Retina (tissue), 1 donor: ENCODE measurements around the gene SINHCAF.
A peak's percentile ranks its signal among the peaks of the same experiment; 100 is the strongest.
"Not testable (repeated sequence)": the region's sequence is repeated elsewhere in the genome, so short reads cannot be mapped to it uniquely, and the experiment has no call there.

Experiments used
- DNase-seq: peaks from one replicate; pipeline ENCODE4 v3.0.0-alpha.2; 2016

The SINHCAF gene

DNA sequence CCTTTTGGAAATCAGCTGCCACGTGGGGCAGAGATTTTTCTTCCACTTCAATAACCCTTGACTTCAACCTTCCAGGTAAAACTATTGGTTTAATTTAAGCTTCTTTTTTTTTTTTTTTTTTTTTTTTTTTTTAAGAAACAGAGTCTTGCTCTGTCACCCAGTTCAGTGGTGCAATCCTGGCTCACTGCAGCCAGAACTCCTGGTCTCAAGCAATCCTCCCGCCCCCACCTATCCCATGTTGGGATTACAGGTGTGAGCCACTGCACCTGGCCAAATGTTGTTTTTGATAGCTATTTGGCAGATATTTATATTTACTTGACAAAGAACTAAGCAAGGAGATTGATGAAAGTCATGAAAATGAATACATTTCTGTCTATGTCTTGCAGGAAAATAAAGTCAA, 65.1 kb downstream of the SINHCAF start:
- no peak for DNase-seq

DNA sequence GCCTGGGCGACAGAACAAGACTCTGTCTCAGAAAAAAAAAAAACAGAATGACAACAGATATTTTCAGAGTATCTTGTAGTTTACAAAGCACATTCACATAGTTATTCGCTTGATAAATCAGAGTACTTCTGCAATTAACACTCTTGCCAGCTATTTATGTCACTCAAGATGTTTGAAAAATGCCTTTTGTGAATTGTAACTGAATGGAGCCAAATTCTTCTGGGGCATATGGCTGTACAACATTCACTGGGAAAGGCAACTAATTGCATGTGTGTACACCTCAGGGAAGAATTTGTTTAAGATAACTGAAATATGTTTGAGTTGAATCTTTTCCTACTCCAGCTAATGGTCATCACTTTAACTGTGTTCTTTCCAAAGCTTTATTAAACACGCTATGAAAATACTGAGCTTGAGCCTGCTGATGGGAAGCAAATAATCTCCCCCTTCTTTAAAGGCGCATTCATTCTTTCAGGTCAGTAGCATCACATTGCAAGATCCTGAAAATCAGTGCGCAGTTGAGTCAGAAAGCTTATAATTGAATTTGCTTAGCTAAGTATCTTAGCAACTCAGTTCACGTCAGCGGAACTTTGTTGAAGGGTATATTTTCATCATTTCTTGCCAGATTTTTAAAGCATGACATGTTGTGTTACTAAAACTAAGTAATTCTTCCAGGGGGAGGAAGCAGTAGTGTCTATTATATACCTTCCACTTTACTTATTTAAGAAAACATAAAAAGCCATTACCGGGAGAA, 66.6 kb downstream of the SINHCAF start:
- DNase-seq: no peak

DNA sequence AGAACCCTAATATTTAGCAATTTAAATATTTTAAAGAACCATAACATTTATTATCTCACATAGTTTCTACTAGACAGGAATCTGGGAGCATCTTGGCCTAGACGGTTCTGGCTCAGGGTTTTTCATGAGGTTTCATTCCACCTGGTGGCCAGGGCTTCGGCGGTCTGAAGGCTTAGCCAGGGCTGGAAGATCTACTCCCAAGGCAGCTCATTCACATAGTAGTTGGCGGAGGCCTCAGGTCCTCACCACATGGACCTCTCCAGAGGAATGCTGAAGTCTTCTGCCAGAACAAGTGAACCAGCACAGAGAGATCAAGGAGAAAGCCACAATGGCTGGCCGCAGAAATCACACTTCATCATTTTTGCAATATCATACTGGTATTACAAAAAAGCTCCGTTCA, 68.2 kb downstream of the SINHCAF start:
- no peak for DNase-seq

DNA sequence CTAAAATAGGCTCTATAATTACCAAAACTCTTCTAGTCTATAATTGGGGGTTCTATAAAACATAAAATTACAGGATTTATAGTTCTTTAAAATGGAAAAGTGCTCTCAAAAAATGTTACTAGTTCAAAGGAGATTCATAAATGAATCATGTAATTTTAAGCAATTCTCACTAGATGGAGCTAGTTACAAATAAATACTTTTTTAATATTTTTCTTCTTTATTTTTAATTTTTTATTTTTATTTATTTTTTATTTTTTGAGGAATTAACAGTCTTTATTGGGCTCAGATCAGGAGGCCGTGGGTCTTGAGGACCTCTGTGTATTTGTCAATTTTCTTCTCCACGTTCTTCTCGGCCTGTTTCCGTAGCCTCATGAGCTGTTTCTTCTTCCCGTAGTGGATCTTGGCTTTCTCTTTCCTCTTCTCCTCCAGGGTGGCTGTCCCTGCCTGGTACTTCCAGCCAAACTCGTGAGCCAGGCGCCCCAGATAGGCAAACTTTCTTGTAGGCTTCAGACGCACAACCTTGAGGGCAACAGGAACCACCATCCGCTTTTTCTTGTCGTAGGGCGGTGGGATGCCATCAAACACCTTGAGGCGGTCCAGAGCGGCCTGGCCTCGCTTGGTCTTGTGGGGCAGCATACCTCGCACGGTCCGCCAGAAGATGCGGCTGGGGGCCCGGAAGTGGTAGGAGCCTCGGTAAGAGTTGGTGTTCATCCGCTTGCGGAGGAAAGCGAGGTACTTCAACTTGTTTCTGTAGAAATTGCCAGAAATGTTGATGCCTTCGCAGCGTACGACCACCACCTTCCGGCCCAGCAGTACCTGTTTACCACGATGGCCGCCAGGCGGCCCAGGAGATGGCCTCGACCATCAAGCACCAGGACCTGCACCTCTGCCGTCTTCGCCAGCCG, 74.0 kb downstream of the SINHCAF start:
- not testable (repeated sequence) for DNase-seq

GRCh38 chr12:31250179-31250578, 75.8 kb downstream of the SINHCAF start:
- no peak for DNase-seq

- no peak for DNase-seq
Observed at GRCh38 chr12:31249356-31249755, 76.6 kb downstream of the SINHCAF start.

DNA sequence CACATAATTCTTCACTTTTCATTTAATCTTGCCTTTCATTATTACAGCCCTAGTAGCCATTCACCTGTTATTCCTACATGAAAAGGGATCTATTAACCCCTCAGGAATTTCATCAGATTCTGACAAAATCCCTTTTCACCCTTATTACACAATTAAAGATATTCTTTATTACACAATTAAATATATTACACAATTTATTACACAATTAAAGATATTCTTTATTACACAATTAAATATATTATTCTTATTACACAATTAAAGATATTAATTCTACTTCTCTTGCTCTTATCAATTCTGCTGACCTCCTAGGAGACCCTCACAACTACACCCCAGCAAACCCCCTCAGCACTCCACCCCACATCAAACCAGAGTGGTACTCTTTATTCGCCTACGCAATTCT, 77.1 kb downstream of the SINHCAF start:
- DNase-seq: no peak

DNA sequence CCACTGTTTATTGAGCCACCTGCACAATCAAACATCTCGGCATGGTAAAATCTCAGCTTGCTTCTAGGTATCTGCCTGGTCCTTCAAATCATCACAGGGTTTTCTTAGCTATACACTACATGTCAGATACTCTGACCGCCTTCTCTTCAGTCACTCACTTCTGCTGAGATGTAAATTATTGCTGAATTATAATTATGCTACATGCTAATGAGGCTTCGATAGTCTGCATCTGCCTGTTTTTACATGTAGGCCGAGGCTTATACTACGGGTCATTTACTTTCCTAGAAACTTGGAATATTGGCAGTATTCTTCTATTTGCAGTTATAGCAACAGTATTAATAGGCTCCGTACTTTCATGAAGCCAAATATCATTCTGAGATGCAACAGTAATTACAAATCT, 77.6 kb downstream of the SINHCAF start:
- no peak for DNase-seq

GRCh38 chr12:31246470-31246850, 79.5 kb downstream of the SINHCAF start:
- DNase-seq: no peak

GRCh38 chr12:31245822-31246469, 80.0 kb downstream of the SINHCAF start:
- no peak for DNase-seq

DNA sequence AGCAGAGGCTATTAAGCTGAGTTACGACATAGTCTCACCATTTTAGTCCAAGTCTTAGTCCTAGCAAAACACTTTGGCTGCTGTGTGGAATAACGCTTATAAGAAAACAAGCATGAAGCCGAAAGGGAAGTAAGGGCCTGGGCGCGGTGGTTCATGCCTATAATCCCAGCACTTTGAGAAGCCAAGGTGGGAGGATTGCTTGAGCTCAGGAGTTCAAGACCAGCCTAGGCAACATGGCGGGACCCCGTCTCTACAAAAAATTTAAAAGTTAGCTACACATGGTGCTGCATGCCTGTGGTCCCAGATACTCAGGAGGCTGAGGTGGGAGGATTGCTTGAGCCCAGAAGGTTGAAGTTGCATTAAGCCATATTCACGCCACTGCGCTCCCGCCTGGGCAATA, 83.5 kb downstream of the SINHCAF start:
- not testable (repeated sequence) for DNase-seq

GRCh38 chr12:31238764-31239387, 87.1 kb downstream of the SINHCAF start:
- DNase-seq: peak; percentile 63

DNA sequence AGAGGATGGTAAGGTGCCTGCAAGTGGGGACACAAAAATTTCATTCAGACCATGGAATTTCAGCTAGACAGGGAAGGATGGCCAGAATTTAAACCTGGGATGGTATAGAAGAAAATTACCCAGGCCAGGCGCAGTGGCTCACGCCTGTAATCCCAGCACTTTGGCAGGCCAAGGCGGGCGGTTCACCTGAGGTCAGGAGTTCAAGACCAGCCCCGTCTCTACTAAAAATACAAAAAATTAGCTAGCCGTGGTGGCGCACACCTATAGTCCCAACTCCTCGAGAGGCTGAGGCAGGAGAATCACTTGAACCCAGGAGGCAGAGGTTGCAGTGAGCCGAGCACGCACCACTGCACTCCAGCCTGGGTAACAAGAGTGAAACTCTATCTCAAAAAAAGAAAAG, 87.6 kb downstream of the SINHCAF start:
- not testable (repeated sequence) for DNase-seq

- no peak for DNase-seq
Observed at GRCh38 chr12:31236998-31237637, 88.8 kb downstream of the SINHCAF start.

GRCh38 chr12:31235868-31236395, 90.0 kb downstream of the SINHCAF start:
- DNase-seq: no peak

DNA sequence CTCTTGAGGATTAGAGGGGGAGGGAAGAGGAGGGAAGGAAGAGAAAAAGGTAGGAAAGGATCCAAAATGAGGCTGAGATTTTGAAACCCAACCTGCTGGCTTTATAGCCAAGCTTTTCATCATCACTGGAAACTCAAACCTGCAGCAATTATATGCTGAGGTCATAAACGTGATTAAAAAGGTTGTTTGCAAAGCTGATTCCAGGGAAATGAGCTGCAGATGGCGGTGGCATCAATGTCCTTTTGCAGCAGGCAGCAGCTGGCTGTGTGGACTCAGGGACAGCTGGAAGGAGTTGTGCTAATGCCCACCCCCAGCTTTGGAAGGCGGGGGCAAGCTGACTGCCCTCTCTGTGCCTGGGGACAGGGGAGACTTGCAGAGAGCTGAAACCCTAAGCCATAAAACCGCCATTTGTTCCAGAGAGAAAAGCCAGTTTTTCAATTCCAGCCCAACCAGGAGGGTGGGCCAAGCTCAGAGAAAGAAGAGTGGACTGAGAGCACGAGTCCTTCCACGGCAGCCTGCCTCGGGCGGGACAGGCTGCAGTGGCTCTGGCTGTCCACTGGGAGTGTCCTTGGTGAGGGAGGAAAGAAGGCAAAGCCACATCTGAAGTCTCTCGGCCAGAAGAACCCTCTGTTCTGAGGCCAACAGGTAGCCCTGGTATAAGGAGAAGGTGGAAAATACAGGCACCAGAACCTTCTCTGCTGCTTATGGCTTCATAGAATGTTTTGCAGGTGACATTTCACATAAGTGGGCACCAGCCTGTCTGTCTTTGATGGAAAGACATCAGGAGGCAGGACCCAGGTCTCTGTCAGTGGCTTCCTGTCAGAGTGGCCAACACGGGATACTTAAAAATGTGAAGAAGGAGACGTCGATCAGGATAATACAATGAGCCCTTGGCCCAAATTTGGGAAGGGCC, 90.7 kb downstream of the SINHCAF start:
- peak; percentile 62 for DNase-seq

DNA sequence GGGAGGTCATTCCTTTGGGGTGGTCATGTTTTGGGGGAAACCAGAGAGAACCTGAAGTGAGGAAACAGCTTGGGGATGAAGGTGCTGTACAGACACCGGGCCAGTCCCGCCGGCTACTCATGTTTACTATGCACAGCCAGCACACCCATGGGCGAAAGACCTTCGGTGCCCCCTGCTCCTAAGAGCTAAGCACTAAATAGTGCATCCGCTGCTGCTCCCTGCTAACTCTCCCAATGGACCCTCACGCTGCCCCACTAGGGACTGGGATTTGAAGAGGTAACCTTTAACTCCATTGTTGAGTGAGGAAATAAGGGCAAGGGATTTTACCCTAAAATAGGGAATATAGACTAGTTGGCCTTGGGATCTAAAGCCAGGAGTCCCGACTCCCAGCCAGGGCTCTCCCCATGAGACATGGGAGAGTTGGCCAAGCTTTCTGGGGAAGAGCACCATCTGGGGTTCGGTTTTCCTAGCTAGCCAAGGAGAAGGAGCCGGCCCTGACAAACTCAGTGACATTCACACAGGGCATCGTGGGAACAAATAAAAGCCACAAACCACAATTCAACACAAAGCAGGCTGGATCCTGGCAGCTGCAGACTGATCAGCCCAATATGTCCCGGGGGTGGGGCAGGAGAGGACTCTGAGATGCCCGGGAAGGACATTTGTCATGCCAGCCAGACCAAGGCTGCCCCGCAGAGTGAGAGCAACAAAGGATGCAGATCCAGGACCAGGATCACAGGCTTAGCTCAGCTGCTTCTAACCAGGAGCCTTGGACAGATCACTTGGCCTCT, 91.7 kb downstream of the SINHCAF start:
- DNase-seq: no peak

DNA sequence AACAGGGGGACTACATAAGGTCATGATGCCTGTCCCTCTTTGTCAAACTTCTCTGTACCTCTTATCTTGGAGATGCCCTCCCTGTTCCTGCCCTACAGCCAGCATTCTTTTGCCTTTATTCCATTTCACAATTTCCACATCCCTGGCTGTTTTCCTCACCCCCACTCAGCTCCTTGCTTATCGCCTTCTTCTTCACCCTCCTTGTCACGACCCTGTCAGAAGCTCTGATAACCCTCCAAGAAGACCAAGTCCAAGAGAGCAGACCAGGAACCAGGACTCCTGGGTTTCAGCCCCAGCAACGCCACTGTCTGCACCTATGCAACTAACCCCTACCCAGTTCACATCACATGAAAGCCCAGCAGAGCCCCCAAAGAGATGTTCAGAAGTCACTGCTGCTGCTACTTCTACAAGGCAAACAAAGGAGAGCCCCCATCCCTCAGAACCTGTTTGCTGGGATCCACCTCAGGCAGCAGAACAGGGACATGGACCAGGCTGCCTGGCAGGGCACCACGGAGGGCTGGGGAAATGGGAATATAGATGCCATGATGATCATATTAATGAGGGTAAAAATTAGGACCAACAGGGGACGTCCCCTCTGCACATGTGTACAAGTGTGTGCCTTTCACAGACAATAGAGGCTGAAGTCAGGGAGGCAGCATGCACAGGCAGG, 92.8 kb downstream of the SINHCAF start:
- DNase-seq: no peak

DNA sequence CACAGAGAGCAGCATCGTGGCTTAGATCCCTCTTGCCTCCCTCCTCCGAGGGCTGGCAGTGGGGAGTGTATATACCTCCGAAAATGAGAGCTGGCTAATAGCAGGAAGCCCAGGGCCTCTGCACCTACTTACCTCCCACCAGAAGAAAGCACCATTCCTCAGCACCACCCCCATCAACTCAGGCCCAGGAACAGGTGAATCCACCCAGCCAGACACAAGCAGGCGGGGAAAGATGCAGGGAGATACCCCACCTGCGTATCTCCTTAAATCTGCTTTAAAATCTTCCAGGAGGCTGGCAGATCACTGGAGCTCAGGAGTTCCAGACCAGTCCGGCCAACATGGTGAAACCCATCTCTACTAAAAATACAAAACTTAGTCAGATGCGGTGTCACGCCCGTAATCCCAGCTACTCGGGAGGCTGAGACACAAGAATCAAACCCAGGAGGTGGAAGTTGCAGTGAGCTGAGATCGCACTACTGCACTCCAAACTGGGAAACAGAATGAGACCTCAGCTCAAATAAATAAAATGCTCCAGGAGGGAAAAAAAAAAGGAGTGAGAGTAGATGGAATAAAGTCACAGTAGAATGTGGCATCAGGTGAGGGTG, 93.5 kb downstream of the SINHCAF start:
- no peak for DNase-seq
